IMR-90 (cell line): ENCODE data around the gene GALNT14. TPM values are rescaled to one million over a fixed set of nuclear protein-coding genes. Genes with fewer than 3 reads are reported as not detected.
A peak's percentile ranks its signal among the peaks of the same experiment; 100 is the strongest.

ENCODE experiments used
- ATAC-seq: fragments of 200-7000 bp; cut with Tn5 transposase; 2 replicates; pipeline ENCODE4 v1.9.1; 2020; ENCODE audit warnings: low read depth, mild to moderate bottlenecking, moderate library complexity
- BruUV-seq: library from RNA; stranded (reverse); fragments of 400-500 nt; replicated peaks from 2 replicates; lab custom pipeline; 2021; lab: Mats Ljungman, UMichigan
- CTCF ChIA-PET: fragments of 300-600 bp; formaldehyde crosslinking; extraction: SDS; loops from one replicate; lab custom pipeline; 2021; ENCODE audit warnings: antibody characterized with exemption; lab: Yijun Ruan, JAX
- POLR2A ChIA-PET: fragments of 300-600 bp; sonication (Branson Sonifier 250); formaldehyde crosslinking; loops from one replicate; lab custom pipeline; 2022; ENCODE audit warnings: antibody characterized with exemption; ENCODE audit not compliant: unreplicated experiment; lab: Charles Lee
- DNase-seq: peaks from one replicate; pipeline ENCODE4 v3.0.0; 2013
- H2AFZ ChIP-seq: replicated peaks from 2 replicates; pipeline ENCODE3; 2013; ENCODE audit warnings: low read length, mild to moderate bottlenecking; ENCODE audit not compliant: poor library complexity
- H2AK5ac ChIP-seq: 2 replicates; pipeline ENCODE4 v1.6.1; 2013; ENCODE audit warnings: low read depth, low read length, inconsistent platforms
- H2AK9ac ChIP-seq: replicated peaks from 2 replicates; pipeline ENCODE3; 2013; ENCODE audit warnings: mild to moderate bottlenecking, low read depth, low read length, moderate library complexity; ENCODE audit not compliant: poor library complexity
- H2BK120ac ChIP-seq: 2 replicates; pipeline ENCODE4 v1.6.1; 2013; ENCODE audit warnings: low read depth, low read length, inconsistent platforms
- H2BK15ac ChIP-seq: 3 replicates; pipeline ENCODE4 v1.6.1; 2013; ENCODE audit warnings: low read depth, low read length, inconsistent platforms
- H2BK20ac ChIP-seq: 2 replicates; pipeline ENCODE4 v1.6.1; 2013; ENCODE audit warnings: low read depth, mild to moderate bottlenecking, inconsistent platforms, low read length, moderate library complexity
- H2BK5ac ChIP-seq: 2 replicates; pipeline ENCODE4 v1.6.1; 2013; ENCODE audit warnings: mild to moderate bottlenecking, low read depth, low read length, inconsistent platforms; ENCODE audit not compliant: poor library complexity, severe bottlenecking
- H3K14ac ChIP-seq: replicated peaks from 2 replicates; pipeline ENCODE4 v1.6.1; 2013; ENCODE audit warnings: low read depth, low read length, inconsistent platforms
- H3K18ac ChIP-seq: 2 replicates; pipeline ENCODE4 v1.6.1; 2013; ENCODE audit warnings: low read depth, low read length, control low read depth
- H3K23ac ChIP-seq: 2 replicates; pipeline ENCODE4 v1.6.1; 2013; ENCODE audit warnings: low read depth, low read length, inconsistent platforms
- H3K27ac ChIP-seq: 2 replicates; pipeline ENCODE4 v1.5.1; 2013; ENCODE audit warnings: mild to moderate bottlenecking, control low read depth, low read length; ENCODE audit not compliant: insufficient read depth
- H3K27me3 ChIP-seq: 2 replicates; pipeline ENCODE4 v1.6.1; 2013; ENCODE audit warnings: low read length; ENCODE audit not compliant: control insufficient read depth, insufficient read depth
- H3K36me3 ChIP-seq: 2 replicates; pipeline ENCODE4 v1.6.1; 2013; ENCODE audit warnings: low read length, mixed read lengths; ENCODE audit not compliant: control insufficient read depth, insufficient read depth
- H3K4ac ChIP-seq: 2 replicates; pipeline ENCODE4 v1.6.1; 2013; ENCODE audit warnings: low read depth, low read length, inconsistent platforms
- H3K4me1 ChIP-seq: 2 replicates; pipeline ENCODE4 v1.6.1; 2013; ENCODE audit warnings: low read length, mixed read lengths; ENCODE audit not compliant: control insufficient read depth, insufficient read depth
- H3K4me2 ChIP-seq: 2 replicates; pipeline ENCODE4 v1.6.1; 2013; ENCODE audit warnings: low read depth, mild to moderate bottlenecking, control low read depth, low read length, moderate library complexity
- H3K4me3 ChIP-seq: 2 replicates; pipeline ENCODE4 v1.5.1; 2013; ENCODE audit warnings: low read depth, mild to moderate bottlenecking, control low read depth, low read length, moderate library complexity; ENCODE audit not compliant: insufficient read depth
- H3K56ac ChIP-seq: 2 replicates; pipeline ENCODE4 v1.6.1; 2013; ENCODE audit warnings: low read length, inconsistent platforms; ENCODE audit not compliant: insufficient read depth; ENCODE audit errors: extremely low read depth
- H3K79me1 ChIP-seq, 2 experiments: 2 replicates each; pipeline ENCODE4 v1.6.1; 2013; ENCODE audit warnings: low read length in 2 of 2, inconsistent platforms in 1 of 2, low read depth in 1 of 2
- H3K9ac ChIP-seq: 2 replicates; pipeline ENCODE4 v1.6.1; 2013; ENCODE audit warnings: low read depth, low read length, control low read depth
- H3K9me1 ChIP-seq: 2 replicates; pipeline ENCODE4 v1.6.1; 2013; ENCODE audit warnings: low read length, inconsistent platforms; ENCODE audit not compliant: insufficient read depth
- H3K9me3 ChIP-seq: 2 replicates; pipeline ENCODE4 v1.6.1; 2013; ENCODE audit warnings: low read length; ENCODE audit not compliant: control insufficient read depth, insufficient read depth
- H4K20me1 ChIP-seq: 2 replicates; pipeline ENCODE4 v1.6.1; 2013; ENCODE audit warnings: low read length, inconsistent platforms; ENCODE audit not compliant: insufficient read depth
- H4K5ac ChIP-seq: 2 replicates; pipeline ENCODE4 v1.6.1; 2013; ENCODE audit warnings: mild to moderate bottlenecking, low read depth, low read length, control low read depth
- H4K8ac ChIP-seq, 2 experiments: 2 replicates each; pipeline ENCODE4 v1.6.1; 2013; ENCODE audit warnings: low read depth in 2 of 2, low read length in 2 of 2, control low read depth in 1 of 2, inconsistent platforms in 1 of 2
- H4K91ac ChIP-seq: 2 replicates; pipeline ENCODE4 v1.6.1; 2013; ENCODE audit warnings: low read depth, low read length, inconsistent platforms; ENCODE audit not compliant: insufficient read depth
- MAFK ChIP-seq: IDR thresholded peaks from 2 replicates; pipeline ENCODE4 v1.6.1; 2012; ENCODE audit warnings: low read depth, low read length, improper control_type of control experiment
- RFX5 ChIP-seq: IDR thresholded peaks from 2 replicates; pipeline ENCODE4 v1.8.0; 2012; ENCODE audit warnings: low read depth, mild to moderate bottlenecking, low read length, moderate library complexity
- WGBS, 2 experiments: methylation state at CpG; one replicate each; pipeline versions ENCODE4 v1.1.5 to v1.1.7; 2013; ENCODE audit warnings: missing lambda C conversion rate in 2 of 2; ENCODE audit not compliant: insufficient read length in 1 of 2; ENCODE audit errors: extremely low coverage in 2 of 2; 5-methylcytosine and 5-hydroxymethylcytosine counted together
- dilution Hi-C: fragments of 300-500 bp; cut with HindIII; formaldehyde crosslinking; loops from one replicate; pipeline ENCODE4 v1.14.3; 2018; ENCODE audit warnings: low sequenced_read_pairs; ENCODE audit not compliant: unreplicated experiment
- in situ Hi-C: fragments of 300-500 bp; cut with MboI; formaldehyde crosslinking; loops from 3 replicates; pipeline ENCODE4 v1.14.3; 2019; ENCODE audit warnings: low sequenced_read_pairs, inconsistent platforms, mixed read lengths
- intact Hi-C: fragments of 100-400 bp; cut with micrococcal nuclease; formaldehyde crosslinking; loops from 2 replicates; pipeline ENCODE4 v1.10.0; 2022
- polyA plus RNA-seq, 3 experiments: library from polyadenylated mRNA; depleted of rRNA; stranded (reverse); fragments of >200 nt; gene quantifications; 2 replicates each; pipeline ENCODE4 v1.2.3, GENCODE V29; 2012; ENCODE audit warnings: low replicate concordance in 1 of 3
- total RNA-seq: library from RNA; depleted of rRNA; stranded (reverse); fragments of >200 nt; gene quantifications from 2 replicates; pipeline ENCODE4 v1.2.3, GENCODE V29; 2012

GALNT14 gene
- total and polyA plus RNA-seq, 2 of the 4 experiments (the other 2 are of a cell fraction) = 0.15 to 0.18 TPM

GRCh38 chr2:31097962-31098613 lies 40.2 kb downstream of the GALNT14 start:
- H3K27ac ChIP-seq = no peak overlapping the region

More at GRCh38 chr2:31097962-31098613, 40.2 kb downstream of the GALNT14 start:
- no peak overlapping the region for H4K91ac ChIP-seq
- ChIA-PET CTCF (no interaction called here), POLR2A (no interaction called here)
- H3K27me3 ChIP-seq = no peaks in the 10 kb centered on the region
- in situ Hi-C loops (no loop called here), dilution Hi-C loops (no loop called here), intact Hi-C loops (no loop called here)
- H2BK20ac ChIP-seq = no peak overlapping the region
- H3K36me3 ChIP-seq = no peaks in the 10 kb centered on the region
- no peak overlapping the region for H2BK15ac ChIP-seq
- WGBS, 2 experiments = no CpG with 5 or more reads among the region's 2 CpGs
- no peak overlapping the region for H4K8ac ChIP-seq
- H3K4ac ChIP-seq = no peak overlapping the region
- ATAC-seq = no peak
- no peak overlapping the region for H3K14ac ChIP-seq
- no peak overlapping the region for H2BK120ac ChIP-seq
- H3K23ac ChIP-seq = no peak overlapping the region
- no peak overlapping the region for H2AFZ ChIP-seq
- no peak overlapping the region for H3K56ac ChIP-seq
- H3K9me3 ChIP-seq = no peaks in the 10 kb centered on the region
- no peak for DNase-seq
- H4K5ac ChIP-seq = no peak overlapping the region
- H2AK5ac ChIP-seq = no peak overlapping the region
- no peak for TF ChIP-seq RFX5
- TF ChIP-seq MAFK = peak; percentile 82
- no peak overlapping the region for H3K18ac ChIP-seq
- no peaks in the 10 kb centered on the region for H3K79me1 ChIP-seq
- no peak overlapping the region for H3K4me2 ChIP-seq
- no peaks in the 10 kb centered on the region for H3K9me1 ChIP-seq
- H3K9ac ChIP-seq = no peak overlapping the region
- no peaks in the 10 kb centered on the region for H3K4me1 ChIP-seq
- H2AK9ac ChIP-seq = no peak overlapping the region
- BruUV-seq = no TSS peak
- no peak overlapping the region for H2BK5ac ChIP-seq
- H4K20me1 ChIP-seq = no peaks in the 10 kb centered on the region
- no peak overlapping the region for H3K4me3 ChIP-seq
